Panc1 (cell line): ENCODE data around the gene PCAT7.

Source experiments
- CTCF ChIP-seq: fragments of 450-650 bp; IDR thresholded peaks from 2 replicates; pipeline ENCODE4 v1.5.1; 2017; ENCODE audit warnings: mild to moderate bottlenecking
- POLR2AphosphoS5 ChIP-seq: IDR thresholded peaks from 2 replicates; pipeline ENCODE4 v1.6.1; 2012; ENCODE audit warnings: mild to moderate bottlenecking, low read depth, low read length, moderate library complexity
- REST ChIP-seq, 2 experiments: IDR thresholded peaks; 2 replicates each; pipeline ENCODE4 v1.6.1; 2011 to 2012; ENCODE audit warnings: low read depth in 2 of 2, control low read depth in 1 of 2, low read length in 1 of 2, mild to moderate bottlenecking in 1 of 2, moderate library complexity in 1 of 2; ENCODE audit not compliant: insufficient read depth in 1 of 2
- SIN3A ChIP-seq: IDR thresholded peaks from 2 replicates; pipeline ENCODE4 v1.6.1; 2012; ENCODE audit warnings: low read depth, mild to moderate bottlenecking, low read length, moderate library complexity, borderline replicate concordance; ENCODE audit not compliant: insufficient read depth

DNA sequence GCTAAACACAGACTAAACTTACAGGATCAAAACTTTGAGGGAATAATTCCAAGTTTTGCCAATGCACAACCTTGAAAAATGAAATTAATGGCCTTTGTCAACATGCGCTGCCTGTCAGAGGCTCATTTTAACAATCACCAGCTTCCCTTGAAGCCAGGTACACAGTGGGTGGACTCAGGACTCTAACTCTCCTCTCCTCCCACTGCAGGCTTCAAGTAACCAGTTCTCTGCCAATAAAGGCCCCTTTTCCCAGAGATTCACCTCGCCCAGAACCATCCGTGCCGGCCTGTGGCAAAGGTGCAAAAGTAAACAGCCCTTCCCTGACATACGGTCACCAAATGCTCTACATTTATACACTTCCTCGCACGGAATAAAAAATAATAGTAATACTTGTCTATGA, 57.2 kb downstream of the PCAT7 start:
- TF ChIP-seq CTCF, result no peak
- no peak for TF ChIP-seq REST (IDR thresholded peaks at IDR 0.05; ENCODE audit: insufficient read depth in 1 of 2, low read depth in 2 of 2, low read length in 1 of 2)
- no peak for TF ChIP-seq POLR2AphosphoS5
- TF ChIP-seq SIN3A, result no peak
